ENCODE data around the gene PLXNA4.
"Not testable (repeated sequence)": the region's sequence is repeated elsewhere in the genome, so short reads cannot be mapped to it uniquely, and the experiment has no call there.

PLXNA4 gene

GRCh38 chr7:132604121-132604520, 27.9 kb upstream of the PLXNA4 start:
- no peak for DNase-seq (ENCODE audit: low spot score)
- no peak for TF ChIP-seq CTCF (IDR thresholded peaks at IDR 0.05; ENCODE audit: extremely low read depth, missing control alignments)

GRCh38 chr7:132603220-132603833, 27.1 kb upstream of the PLXNA4 start:
- no peak for TF ChIP-seq CTCF (IDR thresholded peaks at IDR 0.05; ENCODE audit: extremely low read depth, missing control alignments)
- DNase-seq (ENCODE audit: low spot score) = no peak

- TF ChIP-seq CTCF (IDR thresholded peaks at IDR 0.05; ENCODE audit: extremely low read depth, missing control alignments) = no peak
- no peak for DNase-seq (ENCODE audit: low spot score)
These were observed 25.5 kb upstream of the PLXNA4 start for GRCh38 chr7:132601783-132602182.

GRCh38 chr7:132596588-132596987, 20.3 kb upstream of the PLXNA4 start:
- DNase-seq (ENCODE audit: low spot score) = no peak
- TF ChIP-seq CTCF (IDR thresholded peaks at IDR 0.05; ENCODE audit: extremely low read depth, missing control alignments) = no peak

- DNase-seq (ENCODE audit: low spot score) = not testable (repeated sequence)
These were observed 18.5 kb upstream of the PLXNA4 start for GRCh38 chr7:132594741-132595140.

- TF ChIP-seq CTCF (IDR thresholded peaks at IDR 0.05; ENCODE audit: extremely low read depth, missing control alignments) = no peak
- DNase-seq (ENCODE audit: low spot score) = no peak
These were observed 16.7 kb upstream of the PLXNA4 start for GRCh38 chr7:132592936-132593335.

- DNase-seq (ENCODE audit: low spot score) = no peak
- TF ChIP-seq CTCF (IDR thresholded peaks at IDR 0.05; ENCODE audit: extremely low read depth, missing control alignments) = no peak
These were observed 16.1 kb upstream of the PLXNA4 start for GRCh38 chr7:132592231-132592920.

GRCh38 chr7:132590162-132590561, 13.9 kb upstream of the PLXNA4 start:
- TF ChIP-seq CTCF (IDR thresholded peaks at IDR 0.05; ENCODE audit: extremely low read depth, missing control alignments) = no peak
- DNase-seq (ENCODE audit: low spot score) = no peak

Data from GM20000 (cell line).